Ovary (tissue), 3 donors: ENCODE results near the gene JPH4.

Experiments
- POLR2A ChIP-seq: fragments of 450-650 bp; IDR thresholded peaks from one replicate; pipeline ENCODE4 v1.6.1; 2017; ENCODE audit warnings: antibody characterized with exemption, mild to moderate bottlenecking, moderate library complexity
- TF ChIP-seq, protein P1 (sequence below), 3 donors: fragments of 450-650 bp in 2 of 3; fragments of 200-600 bp in 1 of 3; IDR thresholded peaks; one replicate each; pipeline versions ENCODE4 v1.5.1 to v1.8.0; 2016 to 2022; ENCODE audit warnings: antibody characterized with exemption in 3 of 3, mild to moderate bottlenecking in 1 of 3
- donor health status: DM: no; HTN: no; CAD: no.

DNA sequence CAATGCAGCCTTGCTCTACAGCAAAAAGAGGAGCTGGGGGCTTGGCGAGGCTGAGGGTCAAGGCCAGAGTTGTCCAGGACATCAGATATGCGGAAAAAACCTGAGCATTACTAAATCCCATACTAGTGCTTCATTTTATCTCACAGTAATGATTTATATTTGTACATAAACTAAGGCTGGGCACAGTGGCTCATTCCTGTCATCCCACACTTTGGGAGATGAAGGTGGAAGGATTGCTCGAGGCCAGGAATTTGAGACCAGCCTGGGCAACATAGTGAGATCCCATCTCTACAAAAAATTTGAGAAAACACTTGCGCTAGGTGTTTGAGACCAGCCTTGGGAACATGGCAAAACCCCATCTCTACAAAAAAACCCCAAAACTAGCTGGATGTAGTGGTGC is 11.6 kb upstream of the JPH4 start:
- no peak for TF ChIP-seq POLR2A
- TF ChIP-seq, protein P1, sequence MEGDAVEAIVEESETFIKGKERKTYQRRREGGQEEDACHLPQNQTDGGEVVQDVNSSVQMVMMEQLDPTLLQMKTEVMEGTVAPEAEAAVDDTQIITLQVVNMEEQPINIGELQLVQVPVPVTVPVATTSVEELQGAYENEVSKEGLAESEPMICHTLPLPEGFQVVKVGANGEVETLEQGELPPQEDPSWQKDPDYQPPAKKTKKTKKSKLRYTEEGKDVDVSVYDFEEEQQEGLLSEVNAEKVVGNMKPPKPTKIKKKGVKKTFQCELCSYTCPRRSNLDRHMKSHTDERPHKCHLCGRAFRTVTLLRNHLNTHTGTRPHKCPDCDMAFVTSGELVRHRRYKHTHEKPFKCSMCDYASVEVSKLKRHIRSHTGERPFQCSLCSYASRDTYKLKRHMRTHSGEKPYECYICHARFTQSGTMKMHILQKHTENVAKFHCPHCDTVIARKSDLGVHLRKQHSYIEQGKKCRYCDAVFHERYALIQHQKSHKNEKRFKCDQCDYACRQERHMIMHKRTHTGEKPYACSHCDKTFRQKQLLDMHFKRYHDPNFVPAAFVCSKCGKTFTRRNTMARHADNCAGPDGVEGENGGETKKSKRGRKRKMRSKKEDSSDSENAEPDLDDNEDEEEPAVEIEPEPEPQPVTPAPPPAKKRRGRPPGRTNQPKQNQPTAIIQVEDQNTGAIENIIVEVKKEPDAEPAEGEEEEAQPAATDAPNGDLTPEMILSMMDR (IDR thresholded peaks at IDR 0.05) = no peak
